Measurements from ENCODE around the gene ARMC9.

GRCh38 chr2:231361701-231362554 is 163.5 kb downstream of the ARMC9 start:
- no peak for TF ChIP-seq CTCF (IDR thresholded peaks at IDR 0.05)
- no peak for TF ChIP-seq POLR2A (IDR thresholded peaks at IDR 0.05)
- TF ChIP-seq POLR2AphosphoS5 (IDR thresholded peaks at IDR 0.05) = no peak
